Muscle layer of colon (tissue), 2 donors: ENCODE data around the gene PLD6.
"Not testable (repeated sequence)": the region's sequence is repeated elsewhere in the genome, so short reads cannot be mapped to it uniquely, and the experiment has no call there.

Experiments used
- H3K27ac ChIP-seq: one replicate; pipeline ENCODE4 v1.7.0; 2013; ENCODE audit warnings: low read depth, mild to moderate bottlenecking, low read length, moderate library complexity
- H3K27me3 ChIP-seq, 2 donors: one replicate each; pipeline ENCODE4 v1.7.0; 2013; ENCODE audit warnings: low read length in 2 of 2, mild to moderate bottlenecking in 2 of 2; ENCODE audit not compliant: insufficient read depth in 2 of 2, control insufficient read depth in 1 of 2
- H3K36me3 ChIP-seq: one replicate; pipeline ENCODE4 v1.7.0; 2013; ENCODE audit warnings: mild to moderate bottlenecking, low read length; ENCODE audit not compliant: insufficient read depth
- H3K4me1 ChIP-seq: one replicate; pipeline ENCODE4 v1.7.0; 2013; ENCODE audit warnings: mild to moderate bottlenecking, low read length; ENCODE audit not compliant: insufficient read depth
- H3K4me3 ChIP-seq, 2 donors: one replicate each; pipeline ENCODE4 v1.7.0; 2013; ENCODE audit warnings: low read length in 2 of 2, low read depth in 1 of 2, mild to moderate bottlenecking in 1 of 2, moderate library complexity in 1 of 2
- H3K9ac ChIP-seq: one replicate; pipeline ENCODE4 v1.7.0; 2013; ENCODE audit warnings: low read length
- H3K9me3 ChIP-seq: one replicate; pipeline ENCODE4 v1.7.0; 2013; ENCODE audit warnings: mild to moderate bottlenecking, low read length
- donor health status: abdominal sarcoma.
- donor health status: Adenocarcinoma of cecum.

PLD6 gene

DNA sequence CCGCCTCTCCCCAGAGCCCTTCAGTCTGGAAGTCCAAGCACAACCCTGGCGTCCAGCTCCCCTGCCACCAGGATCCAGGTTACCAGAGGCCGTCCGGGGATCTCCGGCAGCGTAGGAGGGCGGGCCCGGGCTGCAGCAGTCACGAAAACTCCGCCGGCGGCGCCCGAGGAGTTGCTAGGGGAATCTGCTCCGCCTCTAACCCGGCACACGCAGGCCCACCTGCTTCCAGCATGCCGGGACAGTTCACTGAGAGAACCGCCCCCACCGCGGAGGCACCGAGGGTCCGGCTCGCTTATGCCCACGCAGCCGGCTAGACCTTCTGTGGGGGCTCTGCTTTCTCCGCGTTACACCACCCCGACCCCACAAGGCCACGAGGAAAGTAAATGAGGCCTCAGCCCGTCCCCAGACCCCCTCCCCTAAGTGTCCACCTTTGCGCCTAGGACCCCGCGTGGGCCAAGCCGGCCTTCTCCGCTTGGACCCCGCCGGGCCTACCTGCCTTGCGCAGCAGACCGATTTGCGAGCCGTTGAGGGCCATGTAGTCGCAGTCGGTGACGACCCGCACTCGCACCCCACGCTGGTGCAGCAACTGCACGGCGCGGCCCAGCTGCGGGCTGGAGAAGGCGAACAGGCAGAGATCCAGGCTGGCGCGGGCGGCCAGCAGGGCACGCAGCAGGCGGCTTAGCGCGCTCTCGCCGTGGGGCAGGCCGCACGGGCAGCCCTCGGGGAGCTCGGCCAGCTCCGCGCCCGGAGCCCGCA, 587 bp downstream of the PLD6 start:
- H3K36me3 ChIP-seq: peaks cover 11% of the 10 kb centered on the region

DNA sequence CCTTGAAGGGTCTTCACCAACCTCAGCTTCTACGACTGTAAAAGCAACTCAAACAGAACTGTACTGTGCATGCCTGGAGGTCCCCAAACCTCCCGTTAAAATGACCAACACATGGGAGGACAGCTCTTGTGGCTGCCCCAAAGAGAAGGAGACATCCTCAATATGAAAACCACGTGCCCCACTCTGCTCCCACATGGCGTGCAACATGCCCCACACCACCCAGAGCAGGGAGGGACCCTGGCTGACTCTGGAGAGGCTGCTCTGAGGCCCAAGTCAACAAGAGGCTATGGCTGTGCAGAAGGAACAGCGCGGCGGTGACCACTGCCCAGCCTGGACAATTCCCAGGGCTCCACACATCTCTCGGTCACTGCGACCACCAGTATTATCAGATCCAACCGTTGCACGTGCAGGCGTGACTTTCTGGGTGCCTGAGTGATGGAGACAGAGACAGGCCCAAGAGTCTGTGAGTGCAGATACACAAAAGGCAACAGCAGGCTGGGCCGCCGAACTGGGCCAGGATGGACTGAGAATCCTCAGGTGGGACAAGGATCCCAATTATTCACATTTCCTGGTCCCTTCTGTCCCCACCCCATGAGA, 1.4 kb downstream of the PLD6 start:
- H3K9ac ChIP-seq: peak overlapping the region; percentile 63

More for the DNA sequence above, 587 bp downstream of the PLD6 start:
- peak overlapping the region; percentile 98 for H3K27ac ChIP-seq
- H3K4me1 ChIP-seq: peaks cover 54% of the 10 kb centered on the region
- H3K9ac ChIP-seq: peak overlapping the region; percentile 49
- H3K4me3 ChIP-seq: peak overlapping the region; percentile 52 to 58
- no peaks in the 10 kb centered on the region for H3K9me3 ChIP-seq
- H3K27me3 ChIP-seq: no peaks in the 10 kb centered on the region

DNA sequence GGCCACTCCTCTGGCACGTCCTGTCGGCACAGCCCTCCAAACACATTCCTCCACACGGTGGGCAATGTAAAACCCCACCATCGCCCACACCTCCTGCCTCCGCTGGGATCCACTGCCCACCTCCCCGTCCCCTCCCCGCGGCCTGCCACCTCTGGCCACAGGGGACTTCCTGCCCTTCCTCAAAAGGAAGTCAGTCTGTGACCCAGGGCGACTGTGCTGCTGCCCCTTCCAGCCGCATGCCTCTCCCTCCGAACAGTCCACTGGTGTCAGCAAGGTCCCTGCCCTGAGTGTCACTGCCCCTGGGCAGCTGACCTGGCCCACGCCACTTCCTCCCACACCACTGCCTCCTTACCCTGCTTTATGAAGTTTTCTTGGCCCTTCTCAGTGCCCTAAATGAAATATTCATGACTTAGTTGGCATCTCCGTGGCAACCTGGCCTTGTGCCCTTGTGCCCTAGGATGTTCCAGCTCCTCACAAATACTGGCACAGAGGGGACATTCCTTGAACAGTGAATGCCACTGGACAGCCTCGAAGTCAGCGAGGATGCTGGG, 2.0 kb downstream of the PLD6 start:
- peaks cover 11% of the 10 kb centered on the region for H3K36me3 ChIP-seq
- H3K9ac ChIP-seq: peak overlapping the region; percentile 63
- no peaks in the 10 kb centered on the region for H3K9me3 ChIP-seq
- peak overlapping the region; percentile 98 for H3K27ac ChIP-seq
- peaks cover 66% of the 10 kb centered on the region for H3K4me1 ChIP-seq
- peak overlapping the region; percentile 10 to 52 for H3K4me3 ChIP-seq
- H3K27me3 ChIP-seq: no peaks in the 10 kb centered on the region

More for the DNA sequence above, 1.4 kb downstream of the PLD6 start:
- Histone ChIP-seq H3K36me3 (peaks cover 11% of the 10 kb centered on the region), H3K9me3 (no peaks in the 10 kb centered on the region), H3K4me1 (peaks cover 62% of the 10 kb centered on the region), H3K27ac (peak overlapping the region; percentile 98), H3K27me3 (no peaks in the 10 kb centered on the region), H3K4me3 (peak overlapping the region; percentile 52 to 58)

DNA sequence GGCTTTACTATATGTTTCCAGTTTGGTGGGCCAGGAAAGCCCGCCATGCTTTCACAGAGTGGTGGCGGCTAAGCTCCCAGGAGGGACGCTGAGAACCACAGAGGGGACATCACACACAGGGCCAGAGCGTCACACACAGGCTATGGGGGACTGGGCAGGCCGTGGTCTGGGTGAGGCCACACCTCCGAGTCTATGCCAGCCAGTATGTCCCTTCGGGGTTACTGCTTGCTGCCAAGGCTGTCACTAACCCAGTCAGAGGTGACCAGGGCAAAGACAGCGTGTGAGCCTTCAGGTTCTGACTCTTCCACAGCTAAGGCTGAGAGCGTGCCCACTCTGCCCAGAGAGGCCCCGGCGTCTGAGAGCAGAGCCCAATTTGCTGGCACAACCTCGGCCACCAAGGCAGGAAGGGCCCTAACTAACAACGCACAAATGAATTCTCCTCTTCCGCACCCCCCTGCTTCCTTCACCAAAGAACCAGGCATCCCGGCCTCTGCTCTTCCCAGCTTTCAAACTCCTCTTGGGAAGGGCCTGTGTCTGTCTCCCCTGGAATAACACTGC, 2.9 kb downstream of the PLD6 start:
- Histone ChIP-seq H3K4me1 (peaks cover 66% of the 10 kb centered on the region), H3K9ac (peak overlapping the region; percentile 63), H3K36me3 (peaks cover 11% of the 10 kb centered on the region), H3K27ac (peak overlapping the region; percentile 98), H3K27me3 (no peaks in the 10 kb centered on the region), H3K4me3 (peak overlapping the region in 1 of 2 donors; percentile 52), H3K9me3 (no peaks in the 10 kb centered on the region)

DNA sequence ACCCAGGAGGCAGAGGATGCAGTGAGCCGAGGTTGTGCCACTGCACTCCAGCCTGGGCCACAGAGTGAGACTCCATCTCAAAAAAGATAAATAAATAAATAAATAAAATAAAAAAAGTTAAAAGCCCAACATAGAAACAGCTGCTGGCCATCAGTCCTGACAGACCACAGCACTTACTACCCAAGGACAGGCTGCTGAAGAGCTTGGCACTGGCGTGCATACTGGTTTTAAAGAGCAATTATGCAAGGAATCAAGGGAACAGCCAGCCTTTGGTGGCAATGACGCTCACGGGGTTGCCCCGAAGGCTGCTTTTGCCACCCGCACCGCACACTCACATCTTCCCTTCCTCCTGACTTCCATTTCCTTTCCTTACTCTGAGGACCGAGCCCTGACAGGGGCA, 4.2 kb downstream of the PLD6 start:
- Histone ChIP-seq H3K4me1 (peaks cover 72% of the 10 kb centered on the region), H3K36me3 (peaks cover 11% of the 10 kb centered on the region), H3K9ac (no peak overlapping the region), H3K4me3 (no peak overlapping the region), H3K9me3 (no peaks in the 10 kb centered on the region), H3K27me3 (no peaks in the 10 kb centered on the region), H3K27ac (peak overlapping the region; percentile 98)

DNA sequence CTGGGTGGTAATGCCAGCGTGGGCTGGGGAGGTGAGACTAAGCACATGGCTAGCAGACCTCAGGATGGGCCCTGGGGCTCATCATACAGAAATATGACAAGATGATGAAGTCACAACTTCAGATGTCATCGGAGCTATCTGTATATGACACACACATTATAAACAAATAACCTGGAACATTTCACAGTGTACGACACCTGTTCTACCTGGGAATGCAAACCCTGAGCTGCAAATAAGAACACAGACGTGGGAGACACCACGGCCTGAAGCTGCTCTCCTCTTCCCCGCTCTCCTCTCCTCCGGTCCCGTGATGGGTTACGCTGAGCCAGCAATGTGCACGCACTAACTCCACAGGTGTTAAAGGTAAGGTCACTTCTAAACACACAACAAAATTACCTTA, 4.9 kb downstream of the PLD6 start:
- peaks cover 11% of the 10 kb centered on the region for H3K36me3 ChIP-seq
- H3K4me3 ChIP-seq: peak overlapping the region in 1 of 2 donors; percentile 41
- H3K27me3 ChIP-seq: no peaks in the 10 kb centered on the region
- peak overlapping the region; percentile 64 for H3K9ac ChIP-seq
- peaks cover 68% of the 10 kb centered on the region for H3K4me1 ChIP-seq
- H3K9me3 ChIP-seq: no peaks in the 10 kb centered on the region
- peak overlapping the region; percentile 87 for H3K27ac ChIP-seq

DNA sequence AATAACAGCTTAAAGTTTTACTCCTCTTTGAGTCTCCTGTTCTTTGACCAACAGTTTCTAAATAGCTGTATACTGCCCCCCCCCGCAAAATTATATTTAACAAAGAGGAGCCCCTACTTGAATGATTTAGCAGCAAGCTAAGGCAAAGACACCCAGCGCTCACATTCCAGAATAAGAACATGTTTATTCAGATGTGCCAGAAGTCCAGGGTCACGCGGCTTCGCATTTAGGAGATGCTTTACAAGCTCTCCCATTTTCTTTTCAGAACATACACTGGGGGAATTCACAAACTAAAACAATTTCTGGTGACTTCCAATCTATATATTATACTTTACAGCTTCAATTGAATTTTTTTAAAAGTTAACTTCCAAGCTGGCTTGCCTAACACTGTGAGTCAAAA, 5.3 kb downstream of the PLD6 start:
- Histone ChIP-seq H3K4me1 (peaks cover 68% of the 10 kb centered on the region), H3K9ac (peak overlapping the region; percentile 64), H3K4me3 (peak overlapping the region in 1 of 2 donors; percentile 41), H3K27ac (peak overlapping the region; percentile 87), H3K36me3 (peaks cover 11% of the 10 kb centered on the region), H3K27me3 (no peaks in the 10 kb centered on the region), H3K9me3 (no peaks in the 10 kb centered on the region)

DNA sequence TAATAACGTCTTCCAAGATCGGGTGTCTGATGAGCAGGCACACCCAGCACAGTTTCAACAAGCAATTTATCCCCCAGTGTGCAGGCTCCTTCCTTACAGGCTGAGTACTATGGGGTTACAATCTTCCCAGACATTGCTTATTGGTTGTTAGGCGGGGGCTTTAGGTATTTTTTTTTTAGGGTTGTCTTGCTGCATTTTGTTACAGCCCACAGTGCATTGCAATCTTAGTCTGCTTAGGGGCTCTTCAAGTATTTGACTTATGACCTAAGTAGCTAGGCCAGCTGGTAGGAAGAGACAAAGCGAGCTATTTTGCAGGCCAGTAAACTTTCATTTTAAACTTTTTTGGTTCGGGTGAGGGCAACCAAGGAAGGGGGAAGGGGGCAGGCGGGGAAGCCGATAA, 5.8 kb downstream of the PLD6 start:
- Histone ChIP-seq H3K27me3 (no peaks in the 10 kb centered on the region), H3K9me3 (no peaks in the 10 kb centered on the region), H3K9ac (peak overlapping the region; percentile 64), H3K27ac (peak overlapping the region; percentile 87), H3K4me3 (peak overlapping the region in 1 of 2 donors; percentile 41), H3K36me3 (peaks cover 11% of the 10 kb centered on the region), H3K4me1 (peaks cover 68% of the 10 kb centered on the region)

DNA sequence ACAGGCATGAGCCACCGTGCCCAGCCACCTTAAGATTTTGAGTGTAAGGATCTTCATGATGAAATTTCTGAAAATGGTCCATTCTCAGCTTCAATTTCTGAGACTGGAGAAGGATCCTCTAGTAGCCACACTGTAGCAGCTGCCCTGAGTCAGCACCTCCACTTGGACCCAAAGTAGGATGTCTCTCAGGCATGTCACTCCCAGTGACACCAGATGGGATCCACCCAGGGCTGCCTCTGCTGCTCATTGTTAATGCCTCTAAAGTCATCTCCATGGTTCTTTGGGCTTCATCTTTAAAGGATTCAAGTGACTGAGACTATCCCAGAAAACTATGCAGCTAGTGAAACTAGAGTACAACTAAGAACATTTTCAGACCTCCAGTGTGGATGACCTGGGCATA, 7.9 kb downstream of the PLD6 start:
- Histone ChIP-seq H3K4me1 (peaks cover 48% of the 10 kb centered on the region), H3K36me3 (peaks cover 11% of the 10 kb centered on the region)

DNA sequence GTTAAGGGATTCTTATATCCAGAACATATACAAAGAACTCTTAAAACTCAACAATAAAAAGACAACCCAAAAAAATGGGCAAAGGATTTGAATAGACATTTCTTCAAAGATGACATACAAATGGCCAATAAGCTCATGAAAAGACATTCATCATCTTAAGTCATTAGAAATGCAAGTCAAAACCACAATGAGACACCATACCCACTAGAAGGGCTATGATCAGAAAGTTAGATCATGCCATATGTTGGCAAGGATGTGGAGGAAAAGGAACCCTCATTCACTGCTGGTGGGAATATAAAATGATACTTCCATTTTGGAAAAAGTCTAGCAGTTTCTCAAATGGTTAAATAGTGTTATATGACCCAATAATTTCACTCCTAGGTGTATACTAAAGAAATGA, 9.4 kb downstream of the PLD6 start:
- Histone ChIP-seq H3K4me1 (peaks cover 41% of the 10 kb centered on the region), H3K27ac (no peak overlapping the region), H3K9me3 (no peaks in the 10 kb centered on the region), H3K9ac (no peak overlapping the region), H3K36me3 (no peaks in the 10 kb centered on the region), H3K4me3 (no peak overlapping the region), H3K27me3 (no peaks in the 10 kb centered on the region)

More for the DNA sequence above, 7.9 kb downstream of the PLD6 start:
- no peaks in the 10 kb centered on the region for H3K27me3 ChIP-seq
- no peak overlapping the region for H3K27ac ChIP-seq
- no peak overlapping the region for H3K4me3 ChIP-seq
- H3K9ac ChIP-seq: no peak overlapping the region
- H3K9me3 ChIP-seq: no peaks in the 10 kb centered on the region

DNA sequence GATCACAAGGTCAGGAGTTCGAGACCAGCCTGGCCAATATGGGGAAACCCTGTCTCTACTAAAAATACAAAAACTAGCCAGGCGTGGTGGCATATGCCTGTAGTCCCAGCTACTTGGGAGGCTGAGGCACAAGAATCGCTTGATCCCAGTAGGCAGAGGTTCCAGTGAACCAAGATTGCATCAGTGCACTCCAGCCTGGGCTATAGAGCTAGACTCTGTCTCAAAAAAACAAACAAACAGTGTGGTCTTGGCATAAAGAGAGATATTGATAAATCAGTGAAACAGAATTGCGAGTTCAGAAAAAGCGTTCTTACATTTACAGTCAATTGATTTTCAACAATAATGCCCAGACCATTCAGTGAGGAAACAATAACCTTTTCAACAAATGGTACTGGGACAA, 10.7 kb downstream of the PLD6 start:
- H3K27me3 ChIP-seq, H3K9ac ChIP-seq, H3K36me3 ChIP-seq, H3K4me3 ChIP-seq, H3K27ac ChIP-seq, H3K9me3 ChIP-seq: not testable (repeated sequence)
- H3K4me1 ChIP-seq: peaks cover 41% of the 10 kb centered on the region
